GM21717 (cell line): ENCODE results near the gene STIP1.

ENCODE experiments used
- ATAC-seq: cut with Tn5 transposase; IDR thresholded peaks from one replicate; pipeline ENCODE4 v1.9.1; 2021; ENCODE audit warnings: mild to moderate bottlenecking, moderate library complexity; ENCODE audit not compliant: unreplicated experiment

The STIP1 gene

DNA sequence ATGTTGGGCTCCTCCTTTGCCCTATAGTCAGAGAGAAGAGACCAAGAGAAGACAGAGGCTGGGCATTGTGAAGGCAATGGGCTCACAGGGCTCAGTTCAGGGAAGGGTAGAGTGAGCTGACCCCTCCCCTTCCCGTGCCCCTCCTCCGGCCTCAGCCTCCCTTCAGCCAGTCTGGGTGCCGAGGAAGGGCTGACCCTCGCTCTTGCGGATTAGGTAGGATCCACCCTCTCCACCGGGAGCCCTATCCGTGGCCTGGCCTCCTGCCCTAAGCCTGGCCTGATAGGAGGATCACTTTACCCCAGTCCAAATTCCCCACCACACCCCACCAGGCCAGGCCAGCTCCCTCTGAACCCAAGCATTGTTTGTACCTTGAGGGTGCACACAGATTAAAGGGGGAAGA is 62.6 kb downstream of the STIP1 start:
- no peak for ATAC-seq

DNA sequence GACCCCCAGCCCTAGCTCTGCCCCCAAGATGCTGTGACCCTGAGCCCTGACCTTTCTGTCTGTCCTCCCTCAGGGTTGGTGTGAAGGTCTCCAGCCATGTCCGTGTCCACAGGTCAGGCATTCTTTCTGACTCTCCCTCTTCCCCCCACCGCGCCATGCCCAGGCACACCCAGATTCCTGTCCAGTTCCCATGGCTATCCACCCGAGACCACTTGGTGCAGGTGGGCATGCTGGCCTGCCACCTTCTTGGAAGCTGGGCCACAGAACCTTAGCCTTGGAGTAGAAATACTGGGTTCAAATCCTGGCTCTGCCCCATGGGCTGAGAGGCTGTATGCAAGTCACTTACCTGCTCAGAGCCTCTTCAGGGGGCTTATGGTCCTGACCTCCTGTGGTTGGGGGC is 63.1 kb downstream of the STIP1 start:
- ATAC-seq = no peak

DNA sequence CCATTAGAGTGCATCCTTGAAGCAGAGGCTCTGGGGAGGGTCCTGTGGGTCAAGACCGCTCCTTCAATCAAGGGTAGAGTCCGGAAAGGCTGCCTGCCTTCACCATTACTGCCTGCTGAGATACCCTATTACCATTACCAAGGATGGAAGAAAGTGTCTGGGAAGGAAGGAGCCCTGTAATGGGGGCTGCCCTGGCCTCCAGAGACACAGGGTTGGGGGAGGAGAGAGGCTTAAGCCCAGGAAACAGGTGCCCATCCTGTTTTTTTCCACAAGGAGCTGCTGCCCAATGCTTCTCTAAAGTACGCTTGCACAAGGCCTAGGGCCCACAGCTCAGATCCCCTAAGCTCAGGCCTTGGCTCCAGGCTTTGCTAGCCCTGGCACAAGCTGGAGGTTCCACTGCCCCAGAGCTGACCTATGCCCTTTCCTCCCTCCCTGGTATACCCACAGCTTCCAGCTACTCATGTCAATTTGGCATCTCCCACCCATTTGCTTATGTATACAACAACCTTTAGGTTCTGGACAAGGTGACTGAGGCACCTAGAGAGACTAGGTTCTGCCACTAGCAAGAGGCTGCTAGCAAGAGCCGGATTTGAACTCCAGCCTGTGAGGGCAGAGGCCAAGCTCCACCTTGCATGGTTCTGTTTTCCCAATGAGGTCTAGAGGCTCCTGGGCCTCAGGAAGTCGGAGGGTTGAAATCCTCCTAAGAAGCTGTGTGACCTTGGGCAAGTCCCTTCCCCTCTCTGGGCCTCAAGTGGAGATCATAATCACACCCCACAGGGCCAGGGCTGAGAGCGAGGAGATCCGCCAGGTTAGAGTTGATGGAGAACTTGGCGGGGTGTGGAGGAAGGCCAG is 63.8 kb downstream of the STIP1 start:
- ATAC-seq = no peak

DNA sequence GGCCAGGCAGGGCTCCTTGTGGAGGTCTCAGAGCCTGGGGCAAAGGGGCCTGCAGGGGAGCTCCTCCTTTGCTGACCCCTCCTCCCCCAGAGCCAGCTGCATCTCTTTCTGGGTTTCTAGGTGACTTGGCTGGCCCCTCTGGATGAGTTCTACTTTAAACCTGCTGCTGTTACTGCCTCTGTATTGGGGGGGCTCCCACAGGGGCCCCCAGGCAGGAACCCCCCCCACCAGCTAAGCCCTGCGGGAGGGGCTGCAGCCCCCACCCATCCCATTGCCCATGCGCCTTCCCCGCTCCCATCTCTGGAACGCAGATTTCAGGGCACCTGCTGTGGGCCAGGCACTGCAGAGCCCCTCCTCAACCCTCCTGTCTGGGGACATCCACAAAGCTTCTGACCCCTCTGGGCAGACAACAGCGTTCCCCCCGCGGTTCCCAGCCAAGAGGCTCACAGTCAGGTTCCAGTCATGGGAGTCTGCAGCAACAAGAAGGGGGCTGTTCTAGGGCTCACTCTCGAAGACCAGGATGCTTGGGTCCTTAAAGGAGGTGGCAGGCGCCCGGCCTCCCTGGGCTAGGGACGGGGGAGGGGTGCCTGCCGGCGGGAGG is 64.5 kb downstream of the STIP1 start:
- ATAC-seq = no peak

DNA sequence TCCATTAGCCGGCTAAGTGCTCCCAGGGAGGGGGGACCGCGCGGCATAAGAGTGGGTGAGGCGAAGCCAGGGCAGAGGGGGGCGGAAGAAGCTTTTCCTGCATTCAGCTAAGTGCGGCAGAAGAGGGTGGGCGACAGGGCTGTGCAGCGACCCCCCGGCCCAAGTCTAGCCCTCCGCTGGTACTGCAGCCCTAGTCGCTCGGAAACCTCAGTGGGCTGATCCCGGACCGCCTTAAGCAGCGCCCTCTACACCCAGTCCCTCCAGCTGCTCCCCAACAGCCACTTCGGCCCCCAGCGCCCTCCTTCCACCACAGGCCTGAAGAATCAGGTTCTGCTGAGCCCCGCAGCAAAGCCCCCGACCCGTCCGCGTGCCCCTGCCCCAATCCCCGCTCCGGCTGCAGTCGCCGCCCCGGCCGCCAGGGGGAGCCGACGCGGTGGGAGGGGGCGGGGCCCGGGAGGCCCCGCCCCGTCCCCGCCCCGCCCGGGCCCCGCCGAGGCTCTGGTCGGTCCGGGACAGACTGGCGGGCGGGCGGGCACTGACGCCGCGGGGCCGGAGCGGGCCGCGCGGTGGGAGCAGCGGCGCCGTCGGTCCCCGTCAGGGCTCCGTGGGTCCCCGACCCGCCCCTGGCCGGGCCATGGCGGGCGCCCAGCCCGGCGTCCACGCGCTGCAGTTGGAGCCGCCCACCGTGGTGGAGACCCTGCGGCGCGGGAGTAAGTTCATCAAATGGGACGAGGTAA is 65.2 kb downstream of the STIP1 start, which contains the start of gene PLCB3:
PLCB3 (plus strand) TSS at position 515 of the 737 bp plus-strand sequence; CDS start at position 635, 120 bp downstream.
- ATAC-seq = no peak

DNA sequence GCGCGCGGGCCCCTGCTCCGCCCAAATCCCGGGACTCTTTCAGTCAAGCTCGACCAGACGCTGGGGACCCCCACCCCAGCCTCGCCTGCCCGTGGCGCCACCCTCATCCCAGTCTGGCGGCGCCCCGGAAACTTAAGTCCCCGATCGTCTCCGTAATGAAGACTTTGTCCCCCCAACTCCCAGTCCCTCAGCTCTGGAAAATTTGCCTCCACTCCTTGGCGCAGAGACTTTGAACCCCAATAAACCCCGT is 65.7 kb downstream of the STIP1 start:
- ATAC-seq = no peak

DNA sequence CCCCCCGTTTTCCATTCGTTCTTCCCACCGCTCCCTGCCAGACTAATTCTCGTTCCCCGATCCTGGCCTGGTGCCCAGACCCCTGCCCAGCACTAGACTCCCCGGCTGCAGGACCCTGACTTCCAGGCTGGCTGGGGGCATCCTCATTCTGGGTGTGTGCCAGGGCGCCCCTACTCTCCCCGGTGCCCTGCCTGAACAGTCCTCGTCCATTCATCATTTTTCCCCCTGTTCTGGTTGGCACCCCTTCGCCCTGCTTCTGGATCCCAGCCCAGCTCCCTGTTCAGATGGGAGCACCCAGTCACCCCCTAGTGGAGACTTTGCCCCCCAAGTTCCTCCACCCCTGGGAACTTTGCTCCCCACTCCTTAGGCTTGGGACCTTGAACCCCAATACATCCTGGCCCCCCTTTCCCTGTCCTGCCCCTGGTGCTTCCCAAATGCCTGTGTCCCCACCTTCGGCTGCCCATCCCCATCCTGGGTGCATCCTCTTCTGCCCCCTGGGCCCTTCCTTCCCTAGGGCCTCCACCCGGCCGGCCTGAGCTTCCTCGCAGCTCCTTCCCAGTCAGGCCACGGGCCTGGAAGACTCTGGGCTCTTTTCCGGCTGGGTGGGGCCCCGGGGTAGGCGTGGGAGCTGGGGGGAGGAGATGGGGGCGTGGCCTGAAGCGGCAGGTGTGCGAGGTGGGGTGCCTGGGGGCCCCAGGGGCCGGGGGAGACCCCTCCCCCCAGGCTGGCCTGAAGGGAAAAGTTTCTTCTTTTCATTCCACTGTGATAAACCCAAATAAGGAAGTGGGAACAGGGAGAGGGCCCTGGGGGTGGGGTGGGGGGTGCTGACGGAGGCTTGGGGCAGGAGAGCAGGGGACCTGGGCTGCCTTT is 66.3 kb downstream of the STIP1 start:
- ATAC-seq = no peak

DNA sequence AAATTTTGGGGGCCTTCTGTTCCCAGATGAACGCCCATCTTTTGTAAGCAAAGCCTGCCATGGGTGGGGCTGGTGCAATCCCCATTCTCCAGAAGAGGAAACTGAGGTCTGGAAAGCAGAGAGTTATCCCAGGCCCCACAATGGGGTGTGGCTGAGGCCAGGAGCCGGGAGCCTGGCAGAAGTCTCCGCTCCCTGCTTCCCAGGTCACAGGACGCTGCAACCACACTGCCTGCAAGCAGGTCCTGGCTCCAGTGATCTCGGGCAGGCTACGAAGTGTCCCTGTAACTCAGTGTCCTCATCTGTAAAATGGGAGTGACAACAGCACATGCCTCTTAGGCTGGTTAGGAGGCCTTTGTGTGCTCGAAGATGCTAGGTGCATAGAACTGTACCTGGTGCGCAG is 67.1 kb downstream of the STIP1 start:
- ATAC-seq = no peak

DNA sequence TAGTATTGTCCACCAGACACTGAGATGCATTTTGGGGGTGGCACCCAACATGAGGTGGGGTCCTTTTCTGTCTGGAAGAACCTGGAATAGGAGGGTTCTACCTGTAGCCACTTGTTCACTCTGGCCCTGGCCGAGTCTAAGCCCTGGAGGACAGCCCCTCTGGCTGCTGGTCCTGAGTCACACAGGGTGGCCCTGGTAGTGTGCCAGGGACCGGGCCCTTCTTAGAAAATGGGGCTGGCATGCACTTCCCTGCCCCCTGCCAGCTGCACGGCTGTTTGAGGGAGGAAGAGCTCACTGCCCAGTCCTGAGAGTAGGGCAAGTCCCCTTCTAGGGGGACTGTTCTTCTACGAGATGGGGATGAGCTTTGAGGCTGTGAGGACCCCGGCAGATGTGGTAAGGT is 67.5 kb downstream of the STIP1 start:
- ATAC-seq = no peak
